ENCODE results near the gene ZNHIT6.

- no peak for TF ChIP-seq POLR2A (IDR thresholded peaks at IDR 0.05)
- TF ChIP-seq, protein P1, sequence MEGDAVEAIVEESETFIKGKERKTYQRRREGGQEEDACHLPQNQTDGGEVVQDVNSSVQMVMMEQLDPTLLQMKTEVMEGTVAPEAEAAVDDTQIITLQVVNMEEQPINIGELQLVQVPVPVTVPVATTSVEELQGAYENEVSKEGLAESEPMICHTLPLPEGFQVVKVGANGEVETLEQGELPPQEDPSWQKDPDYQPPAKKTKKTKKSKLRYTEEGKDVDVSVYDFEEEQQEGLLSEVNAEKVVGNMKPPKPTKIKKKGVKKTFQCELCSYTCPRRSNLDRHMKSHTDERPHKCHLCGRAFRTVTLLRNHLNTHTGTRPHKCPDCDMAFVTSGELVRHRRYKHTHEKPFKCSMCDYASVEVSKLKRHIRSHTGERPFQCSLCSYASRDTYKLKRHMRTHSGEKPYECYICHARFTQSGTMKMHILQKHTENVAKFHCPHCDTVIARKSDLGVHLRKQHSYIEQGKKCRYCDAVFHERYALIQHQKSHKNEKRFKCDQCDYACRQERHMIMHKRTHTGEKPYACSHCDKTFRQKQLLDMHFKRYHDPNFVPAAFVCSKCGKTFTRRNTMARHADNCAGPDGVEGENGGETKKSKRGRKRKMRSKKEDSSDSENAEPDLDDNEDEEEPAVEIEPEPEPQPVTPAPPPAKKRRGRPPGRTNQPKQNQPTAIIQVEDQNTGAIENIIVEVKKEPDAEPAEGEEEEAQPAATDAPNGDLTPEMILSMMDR (IDR thresholded peaks at IDR 0.05), result no peak
Observed at GRCh38 chr1:85663382-85663781, 44.9 kb downstream of the ZNHIT6 start.

All from Peyer's patch (tissue), 4 donors.